ENCODE measurements around the gene DNMT3L. TPM values are rescaled to one million over a fixed set of nuclear protein-coding genes. Genes with fewer than 3 reads are reported as not detected.
A peak's percentile ranks its signal among the peaks of the same experiment; 100 is the strongest.

DNMT3L gene
- total and polyA plus RNA-seq, 12 donors = not detected

DNA sequence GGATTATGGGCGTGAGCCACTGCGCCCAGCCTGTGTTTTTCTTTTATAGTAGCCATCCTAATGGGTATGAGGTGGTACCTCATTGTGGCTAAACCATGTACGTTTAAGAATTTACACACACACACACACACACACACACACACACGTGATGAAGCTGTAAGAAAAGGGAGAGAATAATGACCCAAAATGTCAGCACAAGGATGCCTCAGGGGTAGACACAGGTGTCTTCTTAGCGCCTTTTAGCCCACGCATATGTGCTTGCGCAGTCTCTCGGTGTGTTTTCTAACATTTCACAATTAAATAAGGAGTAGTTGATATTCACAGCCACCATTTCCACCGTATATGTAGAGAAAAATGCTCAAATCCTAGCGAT lies 37.4 kb upstream of the DNMT3L start:
- no peak for DNase-seq
- Histone ChIP-seq H3K36me3 (replicated peaks in 1 of 2) (no peaks in the 10 kb centered on the region), H3K27me3 (no peaks in the 10 kb centered on the region), H3K9me3 (replicated peaks in 1 of 3) (no peaks in the 10 kb centered on the region), H3K4me1 (replicated peaks in 1 of 2) (peaks cover 8 to 30% of the 10 kb centered on the region in 2 donors), H3K27ac (peak overlapping the region; percentile 48 to 92 (median 83)), H3K4me3 (peak overlapping the region in 2 of 4 donors; percentile 43 to 86)
- intact Hi-C loops (cut with DNase I) = no loop called here
- no peak for TF ChIP-seq POLR2A (IDR thresholded peaks at IDR 0.05)
- TF ChIP-seq, protein P1, sequence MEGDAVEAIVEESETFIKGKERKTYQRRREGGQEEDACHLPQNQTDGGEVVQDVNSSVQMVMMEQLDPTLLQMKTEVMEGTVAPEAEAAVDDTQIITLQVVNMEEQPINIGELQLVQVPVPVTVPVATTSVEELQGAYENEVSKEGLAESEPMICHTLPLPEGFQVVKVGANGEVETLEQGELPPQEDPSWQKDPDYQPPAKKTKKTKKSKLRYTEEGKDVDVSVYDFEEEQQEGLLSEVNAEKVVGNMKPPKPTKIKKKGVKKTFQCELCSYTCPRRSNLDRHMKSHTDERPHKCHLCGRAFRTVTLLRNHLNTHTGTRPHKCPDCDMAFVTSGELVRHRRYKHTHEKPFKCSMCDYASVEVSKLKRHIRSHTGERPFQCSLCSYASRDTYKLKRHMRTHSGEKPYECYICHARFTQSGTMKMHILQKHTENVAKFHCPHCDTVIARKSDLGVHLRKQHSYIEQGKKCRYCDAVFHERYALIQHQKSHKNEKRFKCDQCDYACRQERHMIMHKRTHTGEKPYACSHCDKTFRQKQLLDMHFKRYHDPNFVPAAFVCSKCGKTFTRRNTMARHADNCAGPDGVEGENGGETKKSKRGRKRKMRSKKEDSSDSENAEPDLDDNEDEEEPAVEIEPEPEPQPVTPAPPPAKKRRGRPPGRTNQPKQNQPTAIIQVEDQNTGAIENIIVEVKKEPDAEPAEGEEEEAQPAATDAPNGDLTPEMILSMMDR (IDR thresholded peaks at IDR 0.05) = no peak
- WGBS, 4 donors = 26 to 37% (median 36%) methylated on average over 9 to 10 of the region's 10 CpGs

DNA sequence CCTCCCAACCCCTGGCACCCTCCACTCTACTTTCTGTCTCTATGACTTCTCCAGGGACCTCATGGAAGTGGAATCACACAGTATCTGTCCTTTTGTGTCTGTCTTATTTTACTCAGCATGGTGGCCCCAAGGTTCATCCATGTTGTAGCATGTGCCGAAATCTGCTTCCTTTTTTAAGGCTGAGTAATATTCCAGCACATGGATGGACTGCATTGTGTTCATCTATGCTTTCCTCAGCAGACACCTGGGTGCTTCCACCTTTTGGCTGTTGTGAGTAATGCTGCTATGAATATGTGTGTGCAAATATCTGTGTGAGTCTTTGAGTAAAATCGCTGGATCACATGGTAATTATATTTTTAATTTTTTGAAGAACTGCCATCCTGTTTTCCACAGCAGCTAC lies 36.6 kb upstream of the DNMT3L start:
- no peaks in the 10 kb centered on the region for H3K27me3 ChIP-seq
- H3K36me3 ChIP-seq (replicated peaks in 1 of 2) = no peaks in the 10 kb centered on the region
- no peak for DNase-seq
- no peaks in the 10 kb centered on the region for H3K9me3 ChIP-seq (replicated peaks in 1 of 3)
- H3K4me3 ChIP-seq = no peak overlapping the region
- TF ChIP-seq, protein P1 (IDR thresholded peaks at IDR 0.05) = no peak
- no peak for TF ChIP-seq POLR2A (IDR thresholded peaks at IDR 0.05)
- no peak overlapping the region for H3K27ac ChIP-seq
- peaks cover 8 to 30% of the 10 kb centered on the region in 2 donors for H3K4me1 ChIP-seq (replicated peaks in 1 of 2)
- intact Hi-C loops (cut with DNase I) = no loop called here
- WGBS, 4 donors = 77 to 86% (median 81%) methylated on average over 2 of the region's 2 CpGs

DNA sequence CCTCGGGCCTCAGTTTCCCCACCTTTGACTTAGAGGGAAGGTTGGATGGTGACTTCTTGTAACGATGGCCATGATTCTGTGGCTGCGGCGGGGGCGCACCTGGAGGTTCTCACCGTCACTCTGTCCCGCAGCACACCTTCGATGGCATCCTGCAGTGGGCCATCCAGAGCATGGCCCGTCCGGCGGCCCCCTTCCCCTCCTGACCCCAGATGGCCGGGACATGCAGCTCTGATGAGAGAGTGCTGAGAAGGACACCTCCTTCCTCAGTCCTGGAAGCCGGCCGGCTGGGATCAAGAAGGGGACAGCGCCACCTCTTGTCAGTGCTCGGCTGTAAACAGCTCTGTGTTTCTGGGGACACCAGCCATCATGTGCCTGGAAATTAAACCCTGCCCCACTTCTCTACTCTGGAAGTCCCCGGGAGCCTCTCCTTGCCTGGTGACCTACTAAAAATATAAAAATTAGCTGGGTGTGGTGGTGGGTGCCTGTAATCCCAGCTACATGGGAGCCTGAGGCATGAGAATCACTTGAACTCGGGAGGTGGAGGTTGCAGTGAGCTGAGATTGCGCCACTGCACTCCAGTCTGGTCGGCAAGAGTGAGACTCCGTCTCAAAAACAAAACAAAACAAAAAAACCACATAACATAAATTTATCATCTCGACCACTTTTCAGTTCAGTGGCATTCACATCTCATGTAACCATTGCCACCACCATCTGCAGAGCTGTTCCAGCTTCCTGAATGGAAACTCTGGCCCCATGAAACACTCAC lies 36.0 kb upstream of the DNMT3L start:
- no peaks in the 10 kb centered on the region for H3K36me3 ChIP-seq (replicated peaks in 1 of 2)
- no peak for TF ChIP-seq POLR2A (IDR thresholded peaks at IDR 0.05)
- TF ChIP-seq, protein P1 (IDR thresholded peaks at IDR 0.05) = peak; percentile 77 to 89 (median 86)
- peak; percentile 84 to 94 (median 91) for DNase-seq
- H3K27me3 ChIP-seq = no peaks in the 10 kb centered on the region
- H3K27ac ChIP-seq = no peak overlapping the region
- H3K4me1 ChIP-seq (replicated peaks in 1 of 2) = peaks cover 8 to 30% of the 10 kb centered on the region in 2 donors
- intact Hi-C loops (cut with DNase I) = no loop called here
- no peaks in the 10 kb centered on the region for H3K9me3 ChIP-seq (replicated peaks in 1 of 3)
- whole genome bisulfite sequencing, 4 donors = 9 to 23% (median 21%) methylated on average over 7 to 22 of the region's 22 CpGs
- H3K4me3 ChIP-seq = no peak overlapping the region

DNA sequence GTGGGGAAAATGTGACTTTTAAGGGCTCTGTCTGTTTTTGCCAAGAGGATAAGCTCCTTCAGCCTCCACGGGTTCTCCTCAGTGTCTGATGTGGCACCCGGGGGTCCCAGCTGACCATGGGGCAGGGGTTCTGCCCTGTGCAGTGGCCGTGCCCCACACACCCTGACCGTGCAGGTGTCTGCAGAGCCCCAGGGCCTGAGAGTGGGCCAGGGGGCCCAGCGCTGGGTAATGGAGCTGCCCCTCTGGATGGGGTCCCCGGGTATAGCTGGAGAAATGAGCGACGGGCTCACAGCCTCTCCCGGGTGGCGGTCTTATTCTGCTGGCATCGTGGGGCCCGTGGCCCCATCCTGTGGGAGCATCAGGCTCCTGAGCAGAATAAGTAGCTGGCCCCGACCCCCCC lies 35.2 kb upstream of the DNMT3L start:
- H3K4me3 ChIP-seq = no peak overlapping the region
- peaks cover 8 to 29% of the 10 kb centered on the region in 2 donors for H3K4me1 ChIP-seq (replicated peaks in 1 of 2)
- H3K27ac ChIP-seq = no peak overlapping the region
- TF ChIP-seq POLR2A (IDR thresholded peaks at IDR 0.05) = no peak
- TF ChIP-seq, protein P1 (IDR thresholded peaks at IDR 0.05) = no peak
- 56 to 71% (median 66%) methylated on average over 11 to 13 of the region's 13 CpGs for WGBS, 4 donors
- intact Hi-C loops (cut with DNase I) = no loop called here
- DNase-seq = no peak
- H3K9me3 ChIP-seq (replicated peaks in 1 of 3) = no peaks in the 10 kb centered on the region
- H3K27me3 ChIP-seq = no peaks in the 10 kb centered on the region
- H3K36me3 ChIP-seq (replicated peaks in 1 of 2) = no peaks in the 10 kb centered on the region
